HEK293 (cell line): ENCODE data around the gene RPP38.

Source experiments
- GLIS2 ChIP-seq: fragments of 450-650 bp; formaldehyde crosslinking; IDR thresholded peaks from 2 replicates; pipeline ENCODE4 v1.5.1; 2016; ENCODE audit warnings: missing biosample characterization, missing genetic modification characterization
- HOXA7 ChIP-seq: sonication (generic); formaldehyde crosslinking; IDR thresholded peaks from 2 replicates; pipeline ENCODE4 v1.8.1; 2022; ENCODE audit warnings: missing genetic modification reagents, borderline replicate concordance
- SP2 ChIP-seq: fragments of 450-650 bp; formaldehyde crosslinking; IDR thresholded peaks from 2 replicates; pipeline ENCODE4 v1.5.1; 2016; ENCODE audit warnings: missing biosample characterization, missing genetic modification characterization
- SP3 ChIP-seq: fragments of 450-650 bp; formaldehyde crosslinking; IDR thresholded peaks from 2 replicates; pipeline ENCODE4 v1.5.1; 2016; ENCODE audit warnings: missing biosample characterization, missing genetic modification characterization
- ZBTB20 ChIP-seq: fragments of 450-650 bp; formaldehyde crosslinking; IDR thresholded peaks from 2 replicates; pipeline ENCODE4 v1.5.1; 2016; ENCODE audit warnings: missing biosample characterization, missing genetic modification characterization
- ZBTB21 ChIP-seq: fragments of 450-650 bp; formaldehyde crosslinking; IDR thresholded peaks from 2 replicates; pipeline ENCODE4 v1.5.1; 2017; ENCODE audit warnings: missing biosample characterization, missing genetic modification characterization
- ZBTB8A ChIP-seq: fragments of 450-650 bp; formaldehyde crosslinking; IDR thresholded peaks from 2 replicates; pipeline ENCODE4 v1.5.1; 2016; ENCODE audit warnings: missing biosample characterization, missing genetic modification characterization
- ZFP3 ChIP-seq: fragments of 450-650 bp; formaldehyde crosslinking; IDR thresholded peaks from 2 replicates; pipeline ENCODE4 v1.5.1; 2016; ENCODE audit warnings: low read depth, missing biosample characterization, missing genetic modification characterization
- ZFP69B ChIP-seq: fragments of 450-650 bp; formaldehyde crosslinking; IDR thresholded peaks from 2 replicates; pipeline ENCODE4 v1.5.1; 2016; ENCODE audit warnings: missing biosample characterization, missing genetic modification characterization
- ZNF132 ChIP-seq: fragments of 450-650 bp; formaldehyde crosslinking; IDR thresholded peaks from 2 replicates; pipeline ENCODE4 v1.5.1; 2017; ENCODE audit warnings: missing biosample characterization, missing genetic modification characterization, borderline replicate concordance
- ZNF202 ChIP-seq: fragments of 450-650 bp; formaldehyde crosslinking; IDR thresholded peaks from 2 replicates; pipeline ENCODE4 v1.5.1; 2016; ENCODE audit warnings: missing biosample characterization, missing genetic modification characterization, borderline replicate concordance
- ZNF211 ChIP-seq: fragments of 450-650 bp; formaldehyde crosslinking; IDR thresholded peaks from 2 replicates; pipeline ENCODE4 v1.5.1; 2016; ENCODE audit warnings: low read depth, missing biosample characterization, missing genetic modification characterization
- ZNF335 ChIP-seq: fragments of 450-650 bp; formaldehyde crosslinking; conservative IDR thresholded peaks from 2 replicates; pipeline ENCODE4 v1.5.1; 2016; ENCODE audit warnings: missing biosample characterization, missing genetic modification characterization
- ZNF350 ChIP-seq: fragments of 450-650 bp; formaldehyde crosslinking; IDR thresholded peaks from 2 replicates; pipeline ENCODE4 v1.5.0; 2017; ENCODE audit warnings: missing biosample characterization, mild to moderate bottlenecking, missing genetic modification characterization
- ZNF391 ChIP-seq: fragments of 450-650 bp; formaldehyde crosslinking; IDR thresholded peaks from 2 replicates; pipeline ENCODE4 v1.5.1; 2016; ENCODE audit warnings: low read depth, missing biosample characterization, missing genetic modification characterization, borderline replicate concordance
- ZNF585B ChIP-seq: fragments of 450-650 bp; formaldehyde crosslinking; IDR thresholded peaks from 2 replicates; pipeline ENCODE4 v1.5.1; 2016; ENCODE audit warnings: missing biosample characterization, missing genetic modification characterization
- ZNF623 ChIP-seq: fragments of 450-650 bp; formaldehyde crosslinking; IDR thresholded peaks from 2 replicates; pipeline ENCODE4 v1.5.1; 2016; ENCODE audit warnings: missing biosample characterization, missing genetic modification characterization
- ZNF626 ChIP-seq: fragments of 450-650 bp; sonication (Bioruptor Pico); formaldehyde crosslinking; IDR thresholded peaks from 2 replicates; pipeline ENCODE4 v1.5.1; 2018; ENCODE audit warnings: missing biosample characterization, missing genetic modification characterization, inconsistent platforms
- ZNF670 ChIP-seq: fragments of 450-650 bp; formaldehyde crosslinking; IDR thresholded peaks from 2 replicates; pipeline ENCODE4 v1.5.1; 2016; ENCODE audit warnings: missing biosample characterization, missing genetic modification characterization, low read depth
- ZNF707 ChIP-seq: fragments of 450-650 bp; formaldehyde crosslinking; IDR thresholded peaks from 2 replicates; pipeline ENCODE4 v1.5.1; 2016; ENCODE audit warnings: missing biosample characterization, missing genetic modification characterization
- ZNF747 ChIP-seq: fragments of 450-650 bp; formaldehyde crosslinking; IDR thresholded peaks from 2 replicates; pipeline ENCODE4 v1.5.1; 2016; ENCODE audit warnings: missing biosample characterization, missing genetic modification characterization
- ZNF785 ChIP-seq: fragments of 450-650 bp; formaldehyde crosslinking; IDR thresholded peaks from 2 replicates; pipeline ENCODE4 v1.5.1; 2016; ENCODE audit warnings: missing biosample characterization, missing genetic modification characterization
- TF ChIP-seq, protein P1 (sequence below): fragments of 450-650 bp; formaldehyde crosslinking; IDR thresholded peaks from 2 replicates; pipeline ENCODE4 v1.5.1; 2016; ENCODE audit warnings: missing biosample characterization, missing genetic modification characterization
- TF ChIP-seq, protein P2 (sequence below): fragments of 450-650 bp; formaldehyde crosslinking; IDR thresholded peaks from 2 replicates; pipeline ENCODE4 v1.5.1; 2016; ENCODE audit warnings: missing biosample characterization, missing genetic modification characterization
- TF ChIP-seq, protein P3 (sequence below): fragments of 450-650 bp; formaldehyde crosslinking; IDR thresholded peaks from 2 replicates; pipeline ENCODE4 v1.5.1; 2016; ENCODE audit warnings: missing biosample characterization, missing genetic modification characterization, borderline replicate concordance
- TF ChIP-seq, protein P4 (sequence below): fragments of 450-650 bp; formaldehyde crosslinking; IDR thresholded peaks from 2 replicates; pipeline ENCODE4; 2016; ENCODE audit warnings: missing biosample characterization, missing genetic modification characterization
- TF ChIP-seq, protein P5 (sequence below): fragments of 450-650 bp; formaldehyde crosslinking; IDR thresholded peaks from 2 replicates; pipeline ENCODE4 v1.5.1; 2017; ENCODE audit warnings: missing biosample characterization, mild to moderate bottlenecking, missing genetic modification characterization, moderate library complexity
- TF ChIP-seq, protein P6 (sequence below): fragments of 450-650 bp; formaldehyde crosslinking; IDR thresholded peaks from 2 replicates; pipeline ENCODE4 v1.5.1; 2016; ENCODE audit warnings: missing biosample characterization, missing genetic modification characterization

Gene RPP38

DNA sequence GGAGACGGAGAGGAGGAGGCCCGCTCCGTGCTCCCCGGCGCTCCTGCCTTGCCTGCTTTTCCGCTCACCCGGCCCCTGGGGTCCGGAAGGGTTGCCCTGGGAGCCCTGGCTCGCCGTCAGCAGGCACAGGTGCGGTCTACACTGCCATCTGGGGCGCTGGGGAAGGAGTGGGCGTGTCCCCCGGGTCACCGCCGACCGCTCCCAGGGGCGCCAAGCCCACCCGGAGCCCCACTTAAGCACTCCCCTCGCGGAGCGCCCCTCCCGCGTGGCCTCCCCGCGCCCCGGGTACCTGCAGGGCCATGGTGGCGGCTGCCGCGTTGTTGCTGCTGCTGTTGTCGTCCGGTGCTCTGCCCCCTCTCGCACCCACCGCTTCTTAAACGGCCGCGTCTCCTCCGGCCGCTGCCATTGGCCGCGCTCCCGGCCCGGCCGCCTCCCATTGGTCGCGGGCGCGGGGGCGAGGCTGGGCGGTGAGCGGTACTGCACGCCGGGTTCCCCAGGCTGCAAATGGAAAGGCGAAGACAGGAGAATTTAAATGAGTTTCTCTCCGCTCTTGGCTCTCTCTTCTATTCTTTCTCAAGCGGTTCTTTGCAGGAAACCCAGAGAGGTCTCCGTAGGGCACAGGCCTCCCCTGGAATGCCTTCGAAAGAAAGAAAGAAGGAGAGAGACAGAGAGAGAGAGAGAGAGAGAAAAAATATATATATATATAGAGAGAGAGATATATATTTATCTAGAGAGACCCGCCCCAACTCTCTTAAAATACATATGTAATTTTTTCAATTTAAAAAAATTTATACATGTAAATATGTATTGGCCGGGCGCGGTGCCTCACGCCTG is 8.5 kb upstream of the RPP38 start, which contains the start of gene ACBD7 (continued):
- TF ChIP-seq, protein P1, sequence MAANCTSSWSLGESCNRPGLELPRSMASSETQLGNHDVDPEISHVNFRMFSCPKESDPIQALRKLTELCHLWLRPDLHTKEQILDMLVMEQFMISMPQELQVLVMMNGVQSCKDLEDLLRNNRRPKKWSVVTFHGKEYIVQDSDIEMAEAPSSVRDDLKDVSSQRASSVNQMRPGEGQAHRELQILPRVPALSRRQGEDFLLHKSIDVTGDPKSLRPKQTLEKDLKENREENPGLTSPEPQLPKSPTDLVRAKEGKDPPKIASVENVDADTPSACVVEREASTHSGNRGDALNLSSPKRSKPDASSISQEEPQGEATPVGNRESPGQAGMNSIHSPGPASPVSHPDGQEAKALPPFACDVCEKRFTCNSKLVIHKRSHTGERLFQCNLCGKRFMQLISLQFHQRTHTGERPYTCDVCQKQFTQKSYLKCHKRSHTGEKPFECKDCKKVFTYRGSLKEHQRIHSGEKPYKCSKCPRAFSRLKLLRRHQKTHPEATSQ = peak; percentile 69; the same call in 1 of the 2 replicates
- TF ChIP-seq ZNF626 (no peak), ZBTB20 (peak; percentile 87), ZNF747 (tag by site-specific recombination) (no peak), ZFP69B (tag by site-specific recombination) (0 out of 2 replicates have a peak, but pooled peaks have one; percentile 42), ZBTB21 (no peak), ZNF623 (tag by site-specific recombination) (no peak), ZNF335 (tag by site-specific recombination) (peak; percentile 97), ZFP3 (tag by site-specific recombination) (no peak), ZBTB8A (peak; percentile 76), ZNF391 (no peak), ZNF211 (tag by site-specific recombination) (no peak), ZNF350 (no peak), ZNF132 (tag by site-specific recombination) (no peak), ZNF202 (tag by site-specific recombination) (no peak), ZNF670 (no peak), ZNF707 (tag by site-specific recombination) (no peak), SP3 (peak; percentile 69), ZNF585B (tag by site-specific recombination) (no peak), HOXA7 (CRISPR knock-in tag) (no peak), GLIS2 (tag by site-specific recombination) (peak; percentile 96), SP2 (tag by site-specific recombination) (peak; percentile 85), ZNF785 (tag by site-specific recombination) (no peak)
- TF ChIP-seq, protein P2, sequence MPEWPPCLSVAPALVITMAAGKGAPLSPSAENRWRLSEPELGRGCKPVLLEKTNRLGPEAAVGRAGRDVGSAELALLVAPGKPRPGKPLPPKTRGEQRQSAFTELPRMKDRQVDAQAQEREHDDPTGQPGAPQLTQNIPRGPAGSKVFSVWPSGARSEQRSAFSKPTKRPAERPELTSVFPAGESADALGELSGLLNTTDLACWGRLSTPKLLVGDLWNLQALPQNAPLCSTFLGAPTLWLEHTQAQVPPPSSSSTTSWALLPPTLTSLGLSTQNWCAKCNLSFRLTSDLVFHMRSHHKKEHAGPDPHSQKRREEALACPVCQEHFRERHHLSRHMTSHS (tag by site-specific recombination) = no peak
- TF ChIP-seq, protein P3, sequence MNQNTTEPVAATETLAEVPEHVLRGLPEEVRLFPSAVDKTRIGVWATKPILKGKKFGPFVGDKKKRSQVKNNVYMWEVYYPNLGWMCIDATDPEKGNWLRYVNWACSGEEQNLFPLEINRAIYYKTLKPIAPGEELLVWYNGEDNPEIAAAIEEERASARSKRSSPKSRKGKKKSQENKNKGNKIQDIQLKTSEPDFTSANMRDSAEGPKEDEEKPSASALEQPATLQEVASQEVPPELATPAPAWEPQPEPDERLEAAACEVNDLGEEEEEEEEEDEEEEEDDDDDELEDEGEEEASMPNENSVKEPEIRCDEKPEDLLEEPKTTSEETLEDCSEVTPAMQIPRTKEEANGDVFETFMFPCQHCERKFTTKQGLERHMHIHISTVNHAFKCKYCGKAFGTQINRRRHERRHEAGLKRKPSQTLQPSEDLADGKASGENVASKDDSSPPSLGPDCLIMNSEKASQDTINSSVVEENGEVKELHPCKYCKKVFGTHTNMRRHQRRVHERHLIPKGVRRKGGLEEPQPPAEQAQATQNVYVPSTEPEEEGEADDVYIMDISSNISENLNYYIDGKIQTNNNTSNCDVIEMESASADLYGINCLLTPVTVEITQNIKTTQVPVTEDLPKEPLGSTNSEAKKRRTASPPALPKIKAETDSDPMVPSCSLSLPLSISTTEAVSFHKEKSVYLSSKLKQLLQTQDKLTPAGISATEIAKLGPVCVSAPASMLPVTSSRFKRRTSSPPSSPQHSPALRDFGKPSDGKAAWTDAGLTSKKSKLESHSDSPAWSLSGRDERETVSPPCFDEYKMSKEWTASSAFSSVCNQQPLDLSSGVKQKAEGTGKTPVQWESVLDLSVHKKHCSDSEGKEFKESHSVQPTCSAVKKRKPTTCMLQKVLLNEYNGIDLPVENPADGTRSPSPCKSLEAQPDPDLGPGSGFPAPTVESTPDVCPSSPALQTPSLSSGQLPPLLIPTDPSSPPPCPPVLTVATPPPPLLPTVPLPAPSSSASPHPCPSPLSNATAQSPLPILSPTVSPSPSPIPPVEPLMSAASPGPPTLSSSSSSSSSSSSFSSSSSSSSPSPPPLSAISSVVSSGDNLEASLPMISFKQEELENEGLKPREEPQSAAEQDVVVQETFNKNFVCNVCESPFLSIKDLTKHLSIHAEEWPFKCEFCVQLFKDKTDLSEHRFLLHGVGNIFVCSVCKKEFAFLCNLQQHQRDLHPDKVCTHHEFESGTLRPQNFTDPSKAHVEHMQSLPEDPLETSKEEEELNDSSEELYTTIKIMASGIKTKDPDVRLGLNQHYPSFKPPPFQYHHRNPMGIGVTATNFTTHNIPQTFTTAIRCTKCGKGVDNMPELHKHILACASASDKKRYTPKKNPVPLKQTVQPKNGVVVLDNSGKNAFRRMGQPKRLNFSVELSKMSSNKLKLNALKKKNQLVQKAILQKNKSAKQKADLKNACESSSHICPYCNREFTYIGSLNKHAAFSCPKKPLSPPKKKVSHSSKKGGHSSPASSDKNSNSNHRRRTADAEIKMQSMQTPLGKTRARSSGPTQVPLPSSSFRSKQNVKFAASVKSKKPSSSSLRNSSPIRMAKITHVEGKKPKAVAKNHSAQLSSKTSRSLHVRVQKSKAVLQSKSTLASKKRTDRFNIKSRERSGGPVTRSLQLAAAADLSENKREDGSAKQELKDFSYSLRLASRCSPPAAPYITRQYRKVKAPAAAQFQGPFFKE (tag by site-specific recombination) = no peak
- TF ChIP-seq, protein P4, sequence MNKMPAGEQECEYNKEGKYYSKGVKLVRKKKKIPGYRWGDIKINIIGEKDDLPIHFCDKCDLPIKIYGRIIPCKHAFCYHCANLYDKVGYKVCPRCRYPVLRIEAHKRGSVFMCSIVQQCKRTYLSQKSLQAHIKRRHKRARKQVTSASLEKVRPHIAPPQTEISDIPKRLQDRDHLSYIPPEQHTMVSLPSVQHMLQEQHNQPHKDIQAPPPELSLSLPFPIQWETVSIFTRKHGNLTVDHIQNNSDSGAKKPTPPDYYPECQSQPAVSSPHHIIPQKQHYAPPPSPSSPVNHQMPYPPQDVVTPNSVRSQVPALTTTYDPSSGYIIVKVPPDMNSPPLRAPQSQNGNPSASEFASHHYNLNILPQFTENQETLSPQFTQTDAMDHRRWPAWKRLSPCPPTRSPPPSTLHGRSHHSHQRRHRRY (tag by site-specific recombination) = no peak
- TF ChIP-seq, protein P5, sequence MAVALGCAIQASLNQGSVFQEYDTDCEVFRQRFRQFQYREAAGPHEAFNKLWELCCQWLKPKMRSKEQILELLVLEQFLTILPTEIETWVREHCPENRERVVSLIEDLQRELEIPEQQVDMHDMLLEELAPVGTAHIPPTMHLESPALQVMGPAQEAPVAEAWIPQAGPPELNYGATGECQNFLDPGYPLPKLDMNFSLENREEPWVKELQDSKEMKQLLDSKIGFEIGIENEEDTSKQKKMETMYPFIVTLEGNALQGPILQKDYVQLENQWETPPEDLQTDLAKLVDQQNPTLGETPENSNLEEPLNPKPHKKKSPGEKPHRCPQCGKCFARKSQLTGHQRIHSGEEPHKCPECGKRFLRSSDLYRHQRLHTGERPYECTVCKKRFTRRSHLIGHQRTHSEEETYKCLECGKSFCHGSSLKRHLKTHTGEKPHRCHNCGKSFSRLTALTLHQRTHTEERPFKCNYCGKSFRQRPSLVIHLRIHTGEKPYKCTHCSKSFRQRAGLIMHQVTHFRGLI = peak; percentile 51; the same call in 1 of the 2 replicates
- TF ChIP-seq, protein P6, sequence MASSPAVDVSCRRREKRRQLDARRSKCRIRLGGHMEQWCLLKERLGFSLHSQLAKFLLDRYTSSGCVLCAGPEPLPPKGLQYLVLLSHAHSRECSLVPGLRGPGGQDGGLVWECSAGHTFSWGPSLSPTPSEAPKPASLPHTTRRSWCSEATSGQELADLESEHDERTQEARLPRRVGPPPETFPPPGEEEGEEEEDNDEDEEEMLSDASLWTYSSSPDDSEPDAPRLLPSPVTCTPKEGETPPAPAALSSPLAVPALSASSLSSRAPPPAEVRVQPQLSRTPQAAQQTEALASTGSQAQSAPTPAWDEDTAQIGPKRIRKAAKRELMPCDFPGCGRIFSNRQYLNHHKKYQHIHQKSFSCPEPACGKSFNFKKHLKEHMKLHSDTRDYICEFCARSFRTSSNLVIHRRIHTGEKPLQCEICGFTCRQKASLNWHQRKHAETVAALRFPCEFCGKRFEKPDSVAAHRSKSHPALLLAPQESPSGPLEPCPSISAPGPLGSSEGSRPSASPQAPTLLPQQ = peak; percentile 70
